ENCODE results near the gene LNX2.
A peak's percentile ranks its signal among the peaks of the same experiment; 100 is the strongest.

The LNX2 gene

GRCh38 chr13:27620377-27621115, at the start of gene LNX2:
Gene LNX2, minus strand, starts transcription at chr13:27620529. Its CDS starts 38,826 bp downstream, at chr13:27581703.
- DNase-seq: peak; percentile 96

- DNase-seq: no peak
Observed at GRCh38 chr13:27667946-27668345, 47.6 kb upstream of the LNX2 start.

- no peak for DNase-seq
Observed at GRCh38 chr13:27666951-27667350, 46.6 kb upstream of the LNX2 start.

- no peak for DNase-seq
Observed at GRCh38 chr13:27665761-27666160, 45.4 kb upstream of the LNX2 start.

GRCh38 chr13:27665333-27665732, 45.0 kb upstream of the LNX2 start:
- no peak for DNase-seq

- DNase-seq: no peak
Observed at GRCh38 chr13:27663947-27664346, 43.6 kb upstream of the LNX2 start.

- no peak for DNase-seq
Observed at GRCh38 chr13:27662738-27663470, 42.6 kb upstream of the LNX2 start.

- no peak for DNase-seq
Observed at GRCh38 chr13:27661017-27661416, 40.7 kb upstream of the LNX2 start.

GRCh38 chr13:27660511-27660910, 40.2 kb upstream of the LNX2 start:
- no peak for DNase-seq

- DNase-seq: peak; percentile 48
Observed at GRCh38 chr13:27659145-27659865, 39.0 kb upstream of the LNX2 start.

GRCh38 chr13:27658546-27658945, 38.2 kb upstream of the LNX2 start:
- no peak for DNase-seq

- DNase-seq: no peak
Observed at GRCh38 chr13:27657724-27658123, 37.4 kb upstream of the LNX2 start.

GRCh38 chr13:27654816-27655215, 34.5 kb upstream of the LNX2 start:
- DNase-seq: no peak

GRCh38 chr13:27654059-27654458, 33.7 kb upstream of the LNX2 start:
- DNase-seq: no peak

GRCh38 chr13:27650312-27650711, 30.0 kb upstream of the LNX2 start:
- no peak for DNase-seq

GRCh38 chr13:27644302-27644701, 24.0 kb upstream of the LNX2 start:
- no peak for DNase-seq

- no peak for DNase-seq
Observed at GRCh38 chr13:27643334-27644132, 23.2 kb upstream of the LNX2 start.

GRCh38 chr13:27641711-27642502, 21.6 kb upstream of the LNX2 start:
- DNase-seq: no peak

- DNase-seq: no peak
Observed at GRCh38 chr13:27639186-27639585, 18.9 kb upstream of the LNX2 start.

- no peak for DNase-seq
Observed at GRCh38 chr13:27638521-27638920, 18.2 kb upstream of the LNX2 start.

- no peak for DNase-seq
Observed at GRCh38 chr13:27638001-27638400, 17.7 kb upstream of the LNX2 start.

GRCh38 chr13:27637289-27637626, 16.9 kb upstream of the LNX2 start:
- DNase-seq: no peak

Data from NCI-H526 treated with DMSO at 0.1 percent for 48 hours (cell line).